ENCODE data around the gene GMCL2.

Gene GMCL2

GRCh38 chr5:178214160-178214803 lies 27.1 kb upstream of the GMCL2 start:
- no peak overlapping the region for H3K4me2 ChIP-seq (ENCODE audit: low read length)
- H3K27ac ChIP-seq, result no peak overlapping the region
- no peak overlapping the region for H2AFZ ChIP-seq
- peaks cover 2% of the 10 kb centered on the region for H3K79me2 ChIP-seq
- H3K9ac ChIP-seq, result no peak overlapping the region
- no peaks in the 10 kb centered on the region for H3K4me1 ChIP-seq
- no peak for TF ChIP-seq CTCF (IDR thresholded peaks at IDR 0.05)
- no peaks in the 10 kb centered on the region for H3K36me3 ChIP-seq (ENCODE audit: control insufficient read depth, insufficient read depth, low read length)
- no peaks in the 10 kb centered on the region for H3K9me3 ChIP-seq (ENCODE audit: control insufficient read depth, low read length)
- no peak overlapping the region for H3K4me3 ChIP-seq (ENCODE audit: low read depth, low read length)
- H3K27me3 ChIP-seq (ENCODE audit: control insufficient read depth, insufficient read depth, low read length), result no peaks in the 10 kb centered on the region

GRCh38 chr5:178213748-178214151 lies 26.6 kb upstream of the GMCL2 start:
- no peak overlapping the region for H3K9ac ChIP-seq
- no peaks in the 10 kb centered on the region for H3K27me3 ChIP-seq (ENCODE audit: control insufficient read depth, insufficient read depth, low read length)

GRCh38 chr5:178213003-178213461 lies 25.9 kb upstream of the GMCL2 start:
- H3K9me3 ChIP-seq (ENCODE audit: control insufficient read depth, low read length), result no peaks in the 10 kb centered on the region
- H3K9ac ChIP-seq, result no peak overlapping the region
- no peak overlapping the region for H3K27ac ChIP-seq
- no peaks in the 10 kb centered on the region for H3K36me3 ChIP-seq (ENCODE audit: control insufficient read depth, insufficient read depth, low read length)
- no peak overlapping the region for H3K4me2 ChIP-seq (ENCODE audit: low read length)
- H2AFZ ChIP-seq, result no peak overlapping the region
- H3K27me3 ChIP-seq (ENCODE audit: control insufficient read depth, insufficient read depth, low read length), result no peaks in the 10 kb centered on the region
- H3K4me1 ChIP-seq, result no peaks in the 10 kb centered on the region
- TF ChIP-seq CTCF (IDR thresholded peaks at IDR 0.05), result no peak
- peaks cover 5% of the 10 kb centered on the region for H3K79me2 ChIP-seq
- no peak overlapping the region for H3K4me3 ChIP-seq (ENCODE audit: low read depth, low read length)

More at GRCh38 chr5:178213748-178214151, 26.6 kb upstream of the GMCL2 start:
- H3K27ac ChIP-seq, result no peak overlapping the region
- H3K79me2 ChIP-seq, result peaks cover 4% of the 10 kb centered on the region
- H2AFZ ChIP-seq, result no peak overlapping the region
- no peak for TF ChIP-seq CTCF (IDR thresholded peaks at IDR 0.05)
- H3K36me3 ChIP-seq (ENCODE audit: control insufficient read depth, insufficient read depth, low read length), result no peaks in the 10 kb centered on the region
- no peaks in the 10 kb centered on the region for H3K4me1 ChIP-seq
- no peaks in the 10 kb centered on the region for H3K9me3 ChIP-seq (ENCODE audit: control insufficient read depth, low read length)
- H3K4me3 ChIP-seq (ENCODE audit: low read depth, low read length), result no peak overlapping the region
- no peak overlapping the region for H3K4me2 ChIP-seq (ENCODE audit: low read length)

GRCh38 chr5:178212241-178213002 lies 25.3 kb upstream of the GMCL2 start:
- H3K9ac ChIP-seq, result no peak overlapping the region

More at GRCh38 chr5:178212241-178213002, 25.3 kb upstream of the GMCL2 start:
- no peak overlapping the region for H3K4me2 ChIP-seq (ENCODE audit: low read length)
- peaks cover 9% of the 10 kb centered on the region for H3K79me2 ChIP-seq
- no peaks in the 10 kb centered on the region for H3K36me3 ChIP-seq (ENCODE audit: control insufficient read depth, insufficient read depth, low read length)
- H3K9me3 ChIP-seq (ENCODE audit: control insufficient read depth, low read length), result no peaks in the 10 kb centered on the region
- no peak overlapping the region for H2AFZ ChIP-seq
- no peak overlapping the region for H3K27ac ChIP-seq
- no peak overlapping the region for H3K4me3 ChIP-seq (ENCODE audit: low read depth, low read length)
- no peaks in the 10 kb centered on the region for H3K27me3 ChIP-seq (ENCODE audit: control insufficient read depth, insufficient read depth, low read length)
- H3K4me1 ChIP-seq, result peaks cover 4% of the 10 kb centered on the region
- no peak for TF ChIP-seq CTCF (IDR thresholded peaks at IDR 0.05)

All from parathyroid adenoma (tissue), 2 donors.